ENCODE measurements around the gene OSGIN1.
"Not testable (repeated sequence)": the region's sequence is repeated elsewhere in the genome, so short reads cannot be mapped to it uniquely, and the experiment has no call there.

Gene OSGIN1

DNA sequence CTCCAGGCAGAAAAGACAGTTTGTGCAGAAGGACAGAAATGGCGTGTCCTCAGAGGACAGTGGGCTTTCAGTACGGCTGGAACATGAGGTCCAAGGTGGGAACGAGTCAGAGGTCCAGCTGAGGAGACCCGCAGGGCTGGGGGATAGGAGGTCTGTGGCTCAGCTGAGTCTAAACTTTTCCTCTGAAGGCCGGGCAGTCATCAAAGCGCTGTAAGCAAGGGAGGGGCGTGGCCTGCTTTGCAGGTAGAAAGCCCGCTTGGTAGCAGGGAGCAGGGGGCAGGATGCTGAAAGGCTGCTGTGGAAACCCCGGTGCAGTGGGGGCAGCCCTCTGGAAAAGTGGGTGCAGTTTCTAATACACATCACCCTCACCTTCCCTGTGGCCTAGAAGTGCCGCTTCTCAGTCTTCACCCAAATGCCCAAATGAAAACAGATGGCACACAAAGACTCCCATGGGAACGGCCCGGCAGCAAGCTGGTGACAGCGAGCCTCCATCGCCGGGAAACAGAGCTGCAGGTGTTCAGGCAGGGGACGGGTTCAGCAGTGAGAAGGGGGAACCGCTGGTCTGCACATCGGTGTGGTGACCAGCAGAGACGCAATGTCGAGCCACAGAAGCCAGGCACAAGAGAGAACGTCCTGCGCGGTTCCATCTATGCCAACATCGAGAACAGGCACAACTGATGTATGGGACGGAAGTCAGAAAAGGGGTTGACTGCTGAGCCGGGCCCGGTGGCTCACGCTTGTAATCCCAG is 12.2 kb upstream of the OSGIN1 start:
- DNase-seq, result no peak
- Histone ChIP-seq H3K9me3 (ENCODE audit: control insufficient read depth, low read length) (no peaks in the 10 kb centered on the region), H3K27me3 (replicated peaks; ENCODE audit: control insufficient read depth, insufficient read depth, low read length, poor library complexity, severe bottlenecking) (no peaks in the 10 kb centered on the region), H3K4me1 (ENCODE audit: control insufficient read depth, insufficient read depth, low read length, poor library complexity, severe bottlenecking) (no peaks in the 10 kb centered on the region), H3K4me3 (ENCODE audit: insufficient read depth, low read depth, low read length, poor library complexity, severe bottlenecking) (no peak overlapping the region), H3K27ac (ENCODE audit: insufficient read depth, low read length, poor library complexity, severe bottlenecking) (no peak overlapping the region), H3K36me3 (ENCODE audit: control insufficient read depth, insufficient read depth, low read length) (no peaks in the 10 kb centered on the region)

- not testable (repeated sequence) for H3K4me3 ChIP-seq (ENCODE audit: insufficient read depth, low read depth, low read length, poor library complexity, severe bottlenecking); DNase-seq; H3K4me1 ChIP-seq (ENCODE audit: control insufficient read depth, insufficient read depth, low read length, poor library complexity, severe bottlenecking); H3K27me3 ChIP-seq (replicated peaks; ENCODE audit: control insufficient read depth, insufficient read depth, low read length, poor library complexity, severe bottlenecking); H3K9me3 ChIP-seq (ENCODE audit: control insufficient read depth, low read length); H3K36me3 ChIP-seq (ENCODE audit: control insufficient read depth, insufficient read depth, low read length); H3K27ac ChIP-seq (ENCODE audit: insufficient read depth, low read length, poor library complexity, severe bottlenecking)
These were observed 11.5 kb upstream of the OSGIN1 start for GRCh38 chr16:83941546-83941945.

- Histone ChIP-seq H3K27me3 (replicated peaks; ENCODE audit: control insufficient read depth, insufficient read depth, low read length, poor library complexity, severe bottlenecking) (no peaks in the 10 kb centered on the region), H3K27ac (ENCODE audit: insufficient read depth, low read length, poor library complexity, severe bottlenecking) (no peak overlapping the region), H3K4me1 (ENCODE audit: control insufficient read depth, insufficient read depth, low read length, poor library complexity, severe bottlenecking) (no peaks in the 10 kb centered on the region), H3K36me3 (ENCODE audit: control insufficient read depth, insufficient read depth, low read length) (no peaks in the 10 kb centered on the region), H3K9me3 (ENCODE audit: control insufficient read depth, low read length) (no peaks in the 10 kb centered on the region), H3K4me3 (ENCODE audit: insufficient read depth, low read depth, low read length, poor library complexity, severe bottlenecking) (no peak overlapping the region)
- no peak for DNase-seq
These were observed 11.0 kb upstream of the OSGIN1 start for GRCh38 chr16:83942074-83942473.

GRCh38 chr16:83942815-83943515 is 10.1 kb upstream of the OSGIN1 start:
- H3K4me3 ChIP-seq (ENCODE audit: insufficient read depth, low read depth, low read length, poor library complexity, severe bottlenecking), result no peak overlapping the region
- H3K27ac ChIP-seq (ENCODE audit: insufficient read depth, low read length, poor library complexity, severe bottlenecking), result no peak overlapping the region
- no peaks in the 10 kb centered on the region for H3K27me3 ChIP-seq (replicated peaks; ENCODE audit: control insufficient read depth, insufficient read depth, low read length, poor library complexity, severe bottlenecking)
- H3K4me1 ChIP-seq (ENCODE audit: control insufficient read depth, insufficient read depth, low read length, poor library complexity, severe bottlenecking), result no peaks in the 10 kb centered on the region
- DNase-seq, result no peak
- no peaks in the 10 kb centered on the region for H3K36me3 ChIP-seq (ENCODE audit: control insufficient read depth, insufficient read depth, low read length)
- H3K9me3 ChIP-seq (ENCODE audit: control insufficient read depth, low read length), result no peaks in the 10 kb centered on the region

DNA sequence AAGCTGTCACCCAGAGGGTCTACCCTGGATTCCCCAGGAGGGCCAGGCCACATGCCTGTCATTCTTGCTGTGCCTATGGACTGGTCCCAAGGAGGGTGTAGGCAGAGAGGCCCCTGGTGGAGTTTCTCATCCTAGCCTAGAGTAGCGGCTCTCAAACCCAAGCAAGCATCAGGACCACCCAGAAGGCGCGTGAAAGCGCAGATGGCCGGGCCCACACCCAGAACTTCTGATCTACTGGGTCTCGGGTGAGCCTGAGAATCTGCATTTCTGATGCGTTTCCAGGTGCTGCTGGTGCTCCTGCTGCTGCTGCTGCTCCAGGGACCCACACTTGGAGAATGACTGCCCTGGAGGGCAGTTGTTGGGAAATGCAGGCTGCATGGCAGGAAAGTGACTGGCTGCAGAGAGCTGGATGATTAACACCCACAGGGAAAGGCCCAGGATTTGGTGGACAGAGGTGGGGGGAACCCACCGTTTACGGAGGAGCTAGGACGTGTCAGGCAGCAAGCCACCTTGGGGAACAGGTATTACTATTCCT is 9.5 kb upstream of the OSGIN1 start:
- no peaks in the 10 kb centered on the region for H3K27me3 ChIP-seq (replicated peaks; ENCODE audit: control insufficient read depth, insufficient read depth, low read length, poor library complexity, severe bottlenecking)
- no peaks in the 10 kb centered on the region for H3K4me1 ChIP-seq (ENCODE audit: control insufficient read depth, insufficient read depth, low read length, poor library complexity, severe bottlenecking)
- no peak overlapping the region for H3K27ac ChIP-seq (ENCODE audit: insufficient read depth, low read length, poor library complexity, severe bottlenecking)
- H3K9me3 ChIP-seq (ENCODE audit: control insufficient read depth, low read length), result no peaks in the 10 kb centered on the region
- H3K4me3 ChIP-seq (ENCODE audit: insufficient read depth, low read depth, low read length, poor library complexity, severe bottlenecking), result no peak overlapping the region
- no peak for DNase-seq
- H3K36me3 ChIP-seq (ENCODE audit: control insufficient read depth, insufficient read depth, low read length), result no peaks in the 10 kb centered on the region

GRCh38 chr16:83945587-83945986 is 7.5 kb upstream of the OSGIN1 start:
- Histone ChIP-seq H3K4me3 (ENCODE audit: insufficient read depth, low read depth, low read length, poor library complexity, severe bottlenecking) (no peak overlapping the region), H3K27me3 (replicated peaks; ENCODE audit: control insufficient read depth, insufficient read depth, low read length, poor library complexity, severe bottlenecking) (no peaks in the 10 kb centered on the region), H3K36me3 (ENCODE audit: control insufficient read depth, insufficient read depth, low read length) (no peaks in the 10 kb centered on the region), H3K4me1 (ENCODE audit: control insufficient read depth, insufficient read depth, low read length, poor library complexity, severe bottlenecking) (no peaks in the 10 kb centered on the region), H3K9me3 (ENCODE audit: control insufficient read depth, low read length) (no peaks in the 10 kb centered on the region), H3K27ac (ENCODE audit: insufficient read depth, low read length, poor library complexity, severe bottlenecking) (no peak overlapping the region)
- no peak for DNase-seq

- Histone ChIP-seq H3K27ac (ENCODE audit: insufficient read depth, low read length, poor library complexity, severe bottlenecking) (no peak overlapping the region), H3K4me1 (ENCODE audit: control insufficient read depth, insufficient read depth, low read length, poor library complexity, severe bottlenecking) (no peaks in the 10 kb centered on the region), H3K4me3 (ENCODE audit: insufficient read depth, low read depth, low read length, poor library complexity, severe bottlenecking) (no peak overlapping the region), H3K36me3 (ENCODE audit: control insufficient read depth, insufficient read depth, low read length) (no peaks in the 10 kb centered on the region), H3K9me3 (ENCODE audit: control insufficient read depth, low read length) (no peaks in the 10 kb centered on the region), H3K27me3 (replicated peaks; ENCODE audit: control insufficient read depth, insufficient read depth, low read length, poor library complexity, severe bottlenecking) (no peaks in the 10 kb centered on the region)
- no peak for DNase-seq
These were observed 6.8 kb upstream of the OSGIN1 start for GRCh38 chr16:83946154-83946780.

- Histone ChIP-seq H3K36me3 (ENCODE audit: control insufficient read depth, insufficient read depth, low read length) (no peaks in the 10 kb centered on the region), H3K9me3 (ENCODE audit: control insufficient read depth, low read length) (no peaks in the 10 kb centered on the region), H3K27ac (ENCODE audit: insufficient read depth, low read length, poor library complexity, severe bottlenecking) (no peak overlapping the region), H3K4me3 (ENCODE audit: insufficient read depth, low read depth, low read length, poor library complexity, severe bottlenecking) (no peak overlapping the region), H3K27me3 (replicated peaks; ENCODE audit: control insufficient read depth, insufficient read depth, low read length, poor library complexity, severe bottlenecking) (no peaks in the 10 kb centered on the region), H3K4me1 (ENCODE audit: control insufficient read depth, insufficient read depth, low read length, poor library complexity, severe bottlenecking) (no peaks in the 10 kb centered on the region)
- DNase-seq, result no peak
These were observed 6.1 kb upstream of the OSGIN1 start for GRCh38 chr16:83946781-83947566.

- no peaks in the 10 kb centered on the region for H3K36me3 ChIP-seq (ENCODE audit: control insufficient read depth, insufficient read depth, low read length)
- no peaks in the 10 kb centered on the region for H3K9me3 ChIP-seq (ENCODE audit: control insufficient read depth, low read length)
- peaks cover 4% of the 10 kb centered on the region for H3K27me3 ChIP-seq (replicated peaks; ENCODE audit: control insufficient read depth, insufficient read depth, low read length, poor library complexity, severe bottlenecking)
- H3K4me3 ChIP-seq (ENCODE audit: insufficient read depth, low read depth, low read length, poor library complexity, severe bottlenecking), result no peak overlapping the region
- H3K4me1 ChIP-seq (ENCODE audit: control insufficient read depth, insufficient read depth, low read length, poor library complexity, severe bottlenecking), result no peaks in the 10 kb centered on the region
- H3K27ac ChIP-seq (ENCODE audit: insufficient read depth, low read length, poor library complexity, severe bottlenecking), result no peak overlapping the region
- no peak for DNase-seq
These were observed 5.3 kb upstream of the OSGIN1 start for GRCh38 chr16:83947642-83948234.
